Stomach (tissue), 4 donors: ENCODE data around the gene ANTXR2.

ENCODE experiments used
- CTCF ChIP-seq, 7 experiments: fragments of 450-650 bp in 4 of 7; fragments of 200-600 bp in 3 of 7; sonication (generic) in 3 of 7; IDR thresholded peaks; one replicate each; pipeline ENCODE4 v1.5.1; 2016 to 2019; ENCODE audit warnings: antibody characterized with exemption in 7 of 7, control low read depth in 2 of 7, mild to moderate bottlenecking in 1 of 7
- POLR2A ChIP-seq, 4 donors: fragments of 450-650 bp; IDR thresholded peaks; one replicate each; pipeline ENCODE4 v1.6.1; 2016; ENCODE audit warnings: antibody characterized with exemption in 4 of 4, control low read depth in 2 of 4, mild to moderate bottlenecking in 1 of 4, moderate library complexity in 1 of 4
- POLR2AphosphoS5 ChIP-seq, 3 donors: sonication (generic); formaldehyde crosslinking; IDR thresholded peaks; one replicate each; pipeline ENCODE4 v1.6.1; 2016; ENCODE audit warnings: antibody characterized with exemption in 3 of 3

DNA sequence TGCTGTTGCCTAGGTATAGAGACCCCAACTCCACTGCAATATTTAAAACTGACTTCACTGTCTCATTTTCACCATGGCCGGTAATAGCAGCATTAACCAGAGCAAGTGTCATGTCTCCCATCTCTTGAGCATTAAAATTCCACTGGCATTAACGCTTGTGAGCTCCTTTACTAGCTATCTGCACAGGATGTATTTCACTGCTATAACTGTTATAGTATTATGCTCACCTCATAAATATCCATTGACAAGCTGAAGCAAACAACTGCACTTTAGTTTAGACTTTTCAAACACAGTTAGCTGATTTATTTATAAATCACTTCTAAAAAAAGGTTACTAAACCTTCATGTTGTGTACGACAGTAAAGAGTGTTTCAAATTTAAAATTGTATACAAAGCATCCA is 157.8 kb downstream of the ANTXR2 start:
- no peak for TF ChIP-seq POLR2A (IDR thresholded peaks at IDR 0.05)
- no peak for TF ChIP-seq CTCF (IDR thresholded peaks at IDR 0.05)
- no peak for TF ChIP-seq POLR2AphosphoS5 (IDR thresholded peaks at IDR 0.05)
